Epithelial cell of esophagus (primary cell): ENCODE data around the gene MGLL.

Experiments used
- DNase-seq: peaks from one replicate; pipeline ENCODE4 v3.0.0; 2010; ENCODE audit warnings: low read depth
- H3K4me3 ChIP-seq: 2 replicates; pipeline ENCODE4 v1.5.1; 2011; ENCODE audit warnings: mild to moderate bottlenecking, low read length, control low read depth
- TF ChIP-seq, protein P1 (sequence below): IDR thresholded peaks from 2 replicates; pipeline ENCODE4 v1.5.1; 2011; ENCODE audit warnings: low read depth, mild to moderate bottlenecking, low read length, control low read depth, inconsistent platforms; ENCODE audit not compliant: insufficient read depth; ENCODE audit errors: missing control alignments

MGLL gene

DNA sequence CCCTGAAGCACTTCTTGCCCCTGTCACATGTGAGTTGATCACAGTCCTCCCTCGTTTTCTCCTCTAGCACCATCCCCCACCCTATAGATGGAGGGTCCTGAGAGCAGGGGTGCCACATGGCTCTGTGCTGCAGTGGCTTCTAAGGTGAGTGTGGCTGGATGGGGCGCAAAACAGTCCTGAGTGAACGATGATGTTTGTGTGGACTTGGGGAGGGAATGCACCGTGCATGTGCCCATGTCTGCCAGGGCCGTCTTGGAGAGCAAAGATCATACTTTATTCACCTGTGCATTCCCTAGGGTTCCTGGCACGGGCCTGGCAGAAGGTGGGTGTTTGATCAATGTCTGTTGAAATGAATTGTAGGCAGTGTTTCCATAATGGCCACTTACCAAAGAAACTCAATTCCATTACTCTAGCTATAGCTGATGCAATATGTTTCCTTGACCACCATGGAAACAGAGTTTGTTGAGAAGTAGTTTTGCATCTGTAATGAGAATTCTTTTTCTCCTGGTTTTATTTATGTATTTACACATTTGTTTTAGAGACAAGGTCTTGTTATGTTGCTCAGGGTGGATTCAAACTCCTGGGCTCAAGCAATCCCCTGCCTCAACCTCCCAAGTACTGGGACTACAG is 91.5 kb downstream of the MGLL start:
- no peak overlapping the region for H3K4me3 ChIP-seq
- no peak for DNase-seq
- TF ChIP-seq, protein P1, sequence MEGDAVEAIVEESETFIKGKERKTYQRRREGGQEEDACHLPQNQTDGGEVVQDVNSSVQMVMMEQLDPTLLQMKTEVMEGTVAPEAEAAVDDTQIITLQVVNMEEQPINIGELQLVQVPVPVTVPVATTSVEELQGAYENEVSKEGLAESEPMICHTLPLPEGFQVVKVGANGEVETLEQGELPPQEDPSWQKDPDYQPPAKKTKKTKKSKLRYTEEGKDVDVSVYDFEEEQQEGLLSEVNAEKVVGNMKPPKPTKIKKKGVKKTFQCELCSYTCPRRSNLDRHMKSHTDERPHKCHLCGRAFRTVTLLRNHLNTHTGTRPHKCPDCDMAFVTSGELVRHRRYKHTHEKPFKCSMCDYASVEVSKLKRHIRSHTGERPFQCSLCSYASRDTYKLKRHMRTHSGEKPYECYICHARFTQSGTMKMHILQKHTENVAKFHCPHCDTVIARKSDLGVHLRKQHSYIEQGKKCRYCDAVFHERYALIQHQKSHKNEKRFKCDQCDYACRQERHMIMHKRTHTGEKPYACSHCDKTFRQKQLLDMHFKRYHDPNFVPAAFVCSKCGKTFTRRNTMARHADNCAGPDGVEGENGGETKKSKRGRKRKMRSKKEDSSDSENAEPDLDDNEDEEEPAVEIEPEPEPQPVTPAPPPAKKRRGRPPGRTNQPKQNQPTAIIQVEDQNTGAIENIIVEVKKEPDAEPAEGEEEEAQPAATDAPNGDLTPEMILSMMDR, result no peak

GRCh38 chr3:127730171-127730570 is 92.1 kb downstream of the MGLL start:
- H3K4me3 ChIP-seq, result no peak overlapping the region
- DNase-seq, result no peak
- TF ChIP-seq, protein P1, result no peak

- TF ChIP-seq, protein P1, result no peak
- no peak overlapping the region for H3K4me3 ChIP-seq
- DNase-seq, result no peak
Measured at GRCh38 chr3:127729556-127730056, 92.7 kb downstream of the MGLL start.

DNA sequence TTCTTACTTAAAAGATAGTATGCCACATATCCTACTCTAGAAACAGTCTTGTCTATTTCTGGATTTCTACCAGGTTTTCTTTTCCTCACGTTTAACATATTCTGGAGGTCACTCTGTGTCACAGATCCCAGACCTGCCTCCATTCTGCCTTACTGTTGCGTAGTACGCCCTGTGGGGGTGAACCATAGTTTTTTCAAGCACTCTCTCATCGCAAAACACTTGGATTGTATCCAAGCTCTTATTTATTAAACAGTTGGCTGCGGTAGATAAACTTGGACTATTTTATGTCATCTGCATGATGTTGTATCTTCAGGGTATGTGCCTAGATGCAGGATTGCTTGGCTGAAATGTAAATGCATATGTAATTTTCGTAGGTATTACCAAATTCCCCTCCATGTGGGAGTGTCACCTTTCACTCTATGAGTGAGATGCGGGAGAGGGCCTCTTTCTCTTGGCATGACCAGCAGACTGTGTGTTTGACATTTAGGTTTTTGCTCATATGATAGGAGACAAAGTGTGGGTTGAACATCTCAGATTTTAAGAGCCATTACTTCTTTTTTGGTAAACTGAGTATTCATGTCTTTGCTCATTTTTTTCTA is 93.8 kb downstream of the MGLL start:
- TF ChIP-seq, protein P1, result no peak
- no peak for DNase-seq
- no peak overlapping the region for H3K4me3 ChIP-seq

DNA sequence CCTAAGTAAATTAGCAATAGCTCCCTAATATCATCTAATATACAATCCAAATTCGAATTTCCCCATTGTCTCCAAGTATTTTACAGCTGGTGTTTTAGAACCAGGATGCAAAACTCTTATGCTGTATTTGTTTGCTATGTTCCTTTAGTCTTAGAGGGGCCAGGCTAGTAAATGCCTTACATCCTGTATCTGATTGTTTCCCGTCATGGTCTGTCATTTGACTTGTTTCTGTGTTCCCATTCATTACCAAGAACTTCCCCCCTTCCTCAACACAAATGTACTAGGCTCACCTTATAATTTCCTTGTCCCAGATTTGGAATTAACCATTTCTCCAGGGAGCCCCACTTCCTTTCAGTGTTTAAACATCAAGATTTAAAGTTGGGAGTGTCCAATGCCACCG is 95.4 kb downstream of the MGLL start:
- DNase-seq, result no peak
- TF ChIP-seq, protein P1, result no peak
- no peak overlapping the region for H3K4me3 ChIP-seq

DNA sequence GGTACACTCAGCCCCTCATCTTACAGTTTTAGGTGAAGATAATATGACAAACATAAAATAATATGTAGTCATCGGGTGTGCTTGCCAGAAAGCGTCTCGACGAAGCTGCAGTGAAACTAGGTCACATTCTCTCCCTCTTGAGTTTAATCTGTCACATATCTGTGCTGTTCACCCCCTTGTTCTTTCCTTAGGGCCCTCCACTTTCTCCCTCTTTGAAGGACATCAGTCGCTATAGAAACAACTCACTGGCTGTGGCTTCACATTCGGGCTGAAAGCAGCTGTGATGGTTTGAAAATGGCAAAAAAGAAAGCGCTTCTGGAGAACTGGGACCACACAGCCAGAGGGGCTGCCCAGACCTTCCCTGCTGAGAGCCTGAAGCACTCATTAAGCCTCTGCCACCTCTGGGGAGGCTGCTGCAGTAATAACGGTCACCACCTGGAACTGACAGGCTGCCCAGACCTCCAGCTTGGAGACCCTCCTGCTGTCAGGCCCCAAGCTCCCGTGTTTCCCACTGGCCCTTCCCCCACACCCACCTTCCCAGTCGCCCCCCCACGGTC is 99.2 kb downstream of the MGLL start:
- TF ChIP-seq, protein P1, result no peak
- DNase-seq, result no peak
- no peak overlapping the region for H3K4me3 ChIP-seq
